C4-2B (cell line): ENCODE data around the gene PNPLA7.

Experiments used
- CTCF ChIP-seq: fragments of 450-650 bp; conservative IDR thresholded peaks from 2 replicates; pipeline ENCODE4 v1.5.1; 2017; ENCODE audit warnings: mild to moderate bottlenecking
- ZFX ChIP-seq: fragments of 450-650 bp; IDR thresholded peaks from 2 replicates; pipeline ENCODE4 v1.6.1; 2017

GRCh38 chr9:137506274-137506673, 43.9 kb downstream of the PNPLA7 start:
- TF ChIP-seq CTCF (no peak), ZFX (no peak)
